PC-3 (cell line): ENCODE measurements around the gene HIVEP3. TPM values are rescaled to one million over a fixed set of nuclear protein-coding genes. Genes with fewer than 3 reads are reported as not detected.

Source experiments
- ATAC-seq: fragments of 200-7000 bp; cut with Tn5 transposase; 2 replicates; pipeline ENCODE4 v1.9.1; 2020; ENCODE audit warnings: mild to moderate bottlenecking, moderate library complexity
- BruUV-seq: library from RNA; stranded (reverse); fragments of 400-500 nt; replicated peaks from 2 replicates; lab custom pipeline; 2021; lab: Mats Ljungman, UMichigan
- CTCF ChIA-PET: fragments of 300-600 bp; sonication (Branson Sonifier 250); formaldehyde crosslinking; loops from one replicate; lab custom pipeline; 2022; ENCODE audit warnings: antibody characterized with exemption; lab: Charles Lee
- POLR2A ChIA-PET: fragments of 300-600 bp; sonication (Branson Sonifier 250); formaldehyde crosslinking; loops from one replicate; lab custom pipeline; 2022; ENCODE audit warnings: antibody characterized with exemption; ENCODE audit not compliant: unreplicated experiment; lab: Charles Lee
- DNase-seq: peaks from one replicate; pipeline ENCODE4 v3.0.0-alpha.2; 2015
- H2AFZ ChIP-seq: fragments of 300-600 bp; sonication (generic); 2 replicates; pipeline ENCODE4 v1.6.0; 2016; ENCODE audit warnings: antibody characterized with exemption, low read length
- H3F3A ChIP-seq: fragments of 300-600 bp; sonication (generic); one replicate; pipeline ENCODE4 v1.6.0; 2017; ENCODE audit warnings: antibody characterized with exemption, low read length, control low read depth, mild to moderate bottlenecking; ENCODE audit not compliant: unreplicated experiment
- H3K27ac ChIP-seq: fragments of 300-600 bp; sonication (generic); 2 replicates; pipeline ENCODE4 v1.5.1; 2016; ENCODE audit warnings: mild to moderate bottlenecking, low read length
- H3K27me3 ChIP-seq: fragments of 300-600 bp; sonication (generic); 2 replicates; pipeline ENCODE4 v1.6.1; 2016; ENCODE audit warnings: low read length, mixed read lengths
- H3K36me3 ChIP-seq: fragments of 300-600 bp; sonication (generic); 2 replicates; pipeline ENCODE4 v1.6.1; 2016; ENCODE audit warnings: low read depth, mixed run types, low read length, mixed read lengths
- H3K4me1 ChIP-seq: fragments of 300-600 bp; sonication (generic); 2 replicates; pipeline ENCODE4 v1.5.1; 2016; ENCODE audit warnings: low read length; ENCODE audit not compliant: insufficient read depth
- H3K4me2 ChIP-seq: fragments of 300-600 bp; sonication (generic); 2 replicates; pipeline ENCODE4 v1.6.0; 2016; ENCODE audit warnings: low read length
- H3K4me3 ChIP-seq: fragments of 300-600 bp; sonication (generic); 2 replicates; pipeline ENCODE4 v1.5.1; 2016; ENCODE audit warnings: mild to moderate bottlenecking, low read length, mixed read lengths
- H3K79me2 ChIP-seq: fragments of 300-600 bp; sonication (generic); 2 replicates; pipeline ENCODE4 v1.6.1; 2017; ENCODE audit warnings: low read length, mixed read lengths
- H3K9ac ChIP-seq: fragments of 300-600 bp; sonication (generic); 2 replicates; pipeline ENCODE4 v1.6.0; 2016; ENCODE audit warnings: mild to moderate bottlenecking, low read length
- H3K9me2 ChIP-seq: fragments of 300-600 bp; sonication (generic); replicated peaks from 2 replicates; pipeline ENCODE4 v1.6.1; 2016; ENCODE audit warnings: mixed run types, low read length, mixed read lengths
- H3K9me3 ChIP-seq: fragments of 300-600 bp; sonication (generic); 2 replicates; pipeline ENCODE4 v1.6.1; 2016; ENCODE audit warnings: low read length, mixed read lengths
- H4K20me1 ChIP-seq: fragments of 300-600 bp; sonication (generic); 2 replicates; pipeline ENCODE4 v1.6.1; 2016; ENCODE audit warnings: low read length, mixed read lengths
- EZH2 ChIP-seq: fragments of 300-600 bp; sonication (generic); IDR thresholded peaks from one replicate; pipeline ENCODE4 v1.6.1; 2017; ENCODE audit warnings: antibody characterized with exemption, mild to moderate bottlenecking, low read length; ENCODE audit not compliant: unreplicated experiment
- EZH2phosphoT487 ChIP-seq: fragments of 300-600 bp; sonication (generic); IDR thresholded peaks from 2 replicates; pipeline ENCODE4 v1.6.1; 2018; ENCODE audit warnings: mild to moderate bottlenecking, antibody characterized with exemption, low read length, borderline replicate concordance
- intact Hi-C: fragments of 100-400 bp; cut with micrococcal nuclease; formaldehyde crosslinking; loops from 2 replicates; pipeline ENCODE4 v1.9.0; 2023
- total RNA-seq: library from RNA; depleted of rRNA; stranded (reverse); fragments of >200 nt; gene quantifications from 2 replicates; pipeline ENCODE4 v1.2.3, GENCODE V29; 2014
- TF ChIP-seq, protein P1 (sequence below): fragments of 300-600 bp; sonication (generic); conservative IDR thresholded peaks from 2 replicates; pipeline ENCODE4 v1.5.1; 2017; ENCODE audit warnings: antibody characterized with exemption, low read depth, mild to moderate bottlenecking, low read length

HIVEP3 gene
- total RNA-seq, 1 experiment from 2014 or later, result 9.8 TPM

DNA sequence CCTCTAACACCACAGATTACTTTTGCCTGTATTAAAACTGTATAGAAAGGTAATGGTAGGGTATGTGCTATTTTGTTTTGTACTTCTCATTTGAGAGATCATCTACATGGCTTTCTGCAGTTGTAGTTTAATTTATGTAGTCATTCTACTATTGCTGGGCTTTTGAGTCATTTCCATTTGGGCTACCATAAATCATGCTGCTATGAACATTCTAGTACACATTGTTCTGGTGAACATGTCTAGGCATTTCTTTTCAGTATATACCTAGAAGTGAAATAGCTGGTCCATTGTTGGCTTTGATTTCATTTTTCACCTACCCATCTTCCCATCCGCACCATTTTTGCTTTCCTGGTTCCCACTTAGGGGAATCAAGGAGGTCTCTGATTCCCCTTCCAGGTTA, 453.0 kb downstream of the HIVEP3 start:
- CTCF ChIA-PET, result no interaction called here
- TF ChIP-seq EZH2phosphoT487 (no peak), EZH2 (no peak)
- TF ChIP-seq, protein P1, sequence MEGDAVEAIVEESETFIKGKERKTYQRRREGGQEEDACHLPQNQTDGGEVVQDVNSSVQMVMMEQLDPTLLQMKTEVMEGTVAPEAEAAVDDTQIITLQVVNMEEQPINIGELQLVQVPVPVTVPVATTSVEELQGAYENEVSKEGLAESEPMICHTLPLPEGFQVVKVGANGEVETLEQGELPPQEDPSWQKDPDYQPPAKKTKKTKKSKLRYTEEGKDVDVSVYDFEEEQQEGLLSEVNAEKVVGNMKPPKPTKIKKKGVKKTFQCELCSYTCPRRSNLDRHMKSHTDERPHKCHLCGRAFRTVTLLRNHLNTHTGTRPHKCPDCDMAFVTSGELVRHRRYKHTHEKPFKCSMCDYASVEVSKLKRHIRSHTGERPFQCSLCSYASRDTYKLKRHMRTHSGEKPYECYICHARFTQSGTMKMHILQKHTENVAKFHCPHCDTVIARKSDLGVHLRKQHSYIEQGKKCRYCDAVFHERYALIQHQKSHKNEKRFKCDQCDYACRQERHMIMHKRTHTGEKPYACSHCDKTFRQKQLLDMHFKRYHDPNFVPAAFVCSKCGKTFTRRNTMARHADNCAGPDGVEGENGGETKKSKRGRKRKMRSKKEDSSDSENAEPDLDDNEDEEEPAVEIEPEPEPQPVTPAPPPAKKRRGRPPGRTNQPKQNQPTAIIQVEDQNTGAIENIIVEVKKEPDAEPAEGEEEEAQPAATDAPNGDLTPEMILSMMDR, result no peak

DNA sequence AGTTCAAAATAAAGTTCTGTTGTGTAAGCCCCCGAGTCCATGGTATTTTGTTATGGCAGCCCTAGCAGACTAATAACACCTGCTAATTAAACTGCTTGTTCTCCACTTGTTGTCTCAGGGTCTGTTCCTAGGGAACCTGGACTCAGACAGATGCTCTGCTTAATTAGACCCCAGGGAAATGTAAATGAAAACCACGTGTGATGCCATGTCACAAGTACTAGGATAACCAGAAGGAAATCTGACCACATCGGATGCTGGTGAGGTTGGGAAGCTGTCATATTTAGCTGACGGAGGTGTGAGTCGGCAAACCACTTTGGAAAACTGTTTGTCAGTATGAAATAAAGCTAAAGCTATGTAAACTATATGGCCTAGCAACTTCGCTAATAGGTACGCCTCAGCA, 453.8 kb downstream of the HIVEP3 start:
- H3F3A ChIP-seq, result no peaks in the 10 kb centered on the region
- intact Hi-C loops, result no loop called here
- H3K36me3 ChIP-seq, result no peaks in the 10 kb centered on the region
- no peaks in the 10 kb centered on the region for H3K4me1 ChIP-seq
- no peak overlapping the region for H3K27ac ChIP-seq
- no peak overlapping the region for H3K4me2 ChIP-seq
- CTCF ChIA-PET, result no interaction called here
- H3K79me2 ChIP-seq, result no peaks in the 10 kb centered on the region
- TF ChIP-seq EZH2phosphoT487 (no peak), EZH2 (no peak)
- TF ChIP-seq, protein P1, result no peak
- no peaks in the 10 kb centered on the region for H3K9me3 ChIP-seq
- H3K27me3 ChIP-seq, result no peaks in the 10 kb centered on the region
- no peak for DNase-seq
- ATAC-seq, result no peak
- H2AFZ ChIP-seq, result no peak overlapping the region
- H3K9ac ChIP-seq, result no peak overlapping the region
- no peaks in the 10 kb centered on the region for H4K20me1 ChIP-seq
- no peak overlapping the region for H3K4me3 ChIP-seq
- POLR2A ChIA-PET, result no interaction called here
- BruUV-seq, result no TSS peak
- no peaks in the 10 kb centered on the region for H3K9me2 ChIP-seq

More for the DNA sequence above, 453.0 kb downstream of the HIVEP3 start:
- DNase-seq, result no peak
- intact Hi-C loops, result no loop called here
- no peaks in the 10 kb centered on the region for H3K4me1 ChIP-seq
- H4K20me1 ChIP-seq, result no peaks in the 10 kb centered on the region
- no peaks in the 10 kb centered on the region for H3K79me2 ChIP-seq
- no peaks in the 10 kb centered on the region for H3K9me2 ChIP-seq
- H3K27me3 ChIP-seq, result no peaks in the 10 kb centered on the region
- no peak overlapping the region for H2AFZ ChIP-seq
- no peak for ATAC-seq
- no peaks in the 10 kb centered on the region for H3K36me3 ChIP-seq
- no peak overlapping the region for H3K9ac ChIP-seq
- H3K4me3 ChIP-seq, result no peak overlapping the region
- no peaks in the 10 kb centered on the region for H3K9me3 ChIP-seq
- no peaks in the 10 kb centered on the region for H3F3A ChIP-seq
- no TSS peak for BruUV-seq
- H3K27ac ChIP-seq, result no peak overlapping the region
- POLR2A ChIA-PET, result no interaction called here
- H3K4me2 ChIP-seq, result no peak overlapping the region

DNA sequence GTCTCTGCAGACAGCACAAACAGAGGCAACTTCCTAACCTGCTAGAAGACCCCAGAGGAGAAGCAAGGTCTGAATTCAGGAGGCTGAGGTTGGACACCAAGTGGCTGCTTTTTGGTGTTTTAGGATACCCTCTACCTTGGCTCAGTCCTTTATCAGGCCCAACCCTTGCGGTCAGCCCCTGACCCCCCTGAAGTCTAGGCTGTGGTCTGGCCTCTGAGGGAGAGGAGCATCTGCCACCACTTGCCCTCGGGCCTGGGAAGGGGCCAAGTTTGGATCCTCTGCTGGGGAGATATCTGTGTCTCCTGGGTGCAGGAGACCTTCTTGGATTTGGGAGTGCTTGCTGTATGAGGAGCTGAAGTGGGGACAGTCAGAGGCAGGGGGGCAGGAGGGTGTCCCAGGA, 455.2 kb downstream of the HIVEP3 start:
- H3F3A ChIP-seq, result no peaks in the 10 kb centered on the region
- DNase-seq (no peak), ATAC-seq (no peak)
- no TSS peak for BruUV-seq
- H3K4me2 ChIP-seq, result no peak overlapping the region
- CTCF ChIA-PET, result interaction anchor here (0.5 kb wide), 1 partner anchor 213 kb away, joined by 3 read pairs; no protein-coding TSS in a partner anchor
- no peak overlapping the region for H3K4me3 ChIP-seq
- H4K20me1 ChIP-seq, result no peaks in the 10 kb centered on the region
- no peaks in the 10 kb centered on the region for H3K9me3 ChIP-seq
- no peaks in the 10 kb centered on the region for H3K36me3 ChIP-seq
- H3K79me2 ChIP-seq, result no peaks in the 10 kb centered on the region
- no peak overlapping the region for H2AFZ ChIP-seq
- intact Hi-C loops, result no loop called here
- H3K27ac ChIP-seq, result no peak overlapping the region
- TF ChIP-seq EZH2phosphoT487 (no peak), EZH2 (no peak)
- TF ChIP-seq, protein P1, result no peak
- no peaks in the 10 kb centered on the region for H3K4me1 ChIP-seq
- H3K9ac ChIP-seq, result no peak overlapping the region
- no peaks in the 10 kb centered on the region for H3K27me3 ChIP-seq
- POLR2A ChIA-PET, result no interaction called here
- no peaks in the 10 kb centered on the region for H3K9me2 ChIP-seq
